ENCODE data around the gene ALDH3A2.
"Not testable (repeated sequence)": the region's sequence is repeated elsewhere in the genome, so short reads cannot be mapped to it uniquely, and the experiment has no call there.

ALDH3A2 gene

DNA sequence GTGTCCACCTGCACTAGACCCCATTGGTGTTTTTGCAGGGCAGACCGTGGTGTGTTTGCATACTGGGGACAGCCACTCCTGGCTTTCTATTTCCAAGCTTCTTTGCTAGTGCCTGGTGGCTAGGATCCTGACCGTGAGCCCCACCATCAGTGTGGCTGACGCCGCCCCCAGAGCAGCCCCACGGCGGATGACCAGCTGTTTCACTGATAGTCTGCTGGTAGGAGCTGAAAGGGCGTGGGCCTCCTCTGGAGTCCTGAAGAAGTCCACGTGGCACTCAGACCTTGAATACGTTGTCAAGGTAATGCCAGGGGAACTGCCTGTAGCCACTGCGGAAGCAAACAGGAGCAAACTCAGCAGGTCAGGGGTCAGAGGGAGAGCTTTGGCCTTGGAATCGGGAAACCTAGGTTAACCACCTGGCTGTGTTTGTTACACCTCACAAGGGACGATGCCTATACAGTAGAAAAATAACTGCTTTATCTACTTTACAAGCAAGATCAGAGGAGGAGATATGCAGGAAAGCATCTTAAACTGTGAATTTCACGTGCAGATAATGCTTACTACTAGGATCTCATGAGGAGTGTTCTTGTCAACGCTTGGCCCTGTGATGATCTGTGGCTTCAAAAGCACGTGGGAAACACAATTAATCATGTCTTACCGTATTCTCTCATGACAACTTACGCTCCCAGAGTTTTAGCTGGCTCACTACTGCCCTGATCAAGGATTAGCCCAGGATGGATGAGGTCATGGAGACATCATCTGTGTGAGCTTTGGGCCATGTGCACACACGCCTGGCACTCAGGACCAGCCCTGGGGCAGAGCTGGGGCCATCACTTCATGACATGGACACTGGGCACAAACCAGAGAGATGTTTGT lies 30.3 kb downstream of the ALDH3A2 start:
- no peaks in the 10 kb centered on the region for H3K4me1 Mint-ChIP-seq (ENCODE audit: low read depth)
- no peaks in the 10 kb centered on the region for H3K9me3 Mint-ChIP-seq
- peaks cover 13% of the 10 kb centered on the region for H3K36me3 Mint-ChIP-seq (ENCODE audit: low read depth)
- H3K4me3 Mint-ChIP-seq, result no peak overlapping the region
- no peak overlapping the region for H3K27ac Mint-ChIP-seq
- H3K27me3 Mint-ChIP-seq, result no peaks in the 10 kb centered on the region
- no peak for DNase-seq

DNA sequence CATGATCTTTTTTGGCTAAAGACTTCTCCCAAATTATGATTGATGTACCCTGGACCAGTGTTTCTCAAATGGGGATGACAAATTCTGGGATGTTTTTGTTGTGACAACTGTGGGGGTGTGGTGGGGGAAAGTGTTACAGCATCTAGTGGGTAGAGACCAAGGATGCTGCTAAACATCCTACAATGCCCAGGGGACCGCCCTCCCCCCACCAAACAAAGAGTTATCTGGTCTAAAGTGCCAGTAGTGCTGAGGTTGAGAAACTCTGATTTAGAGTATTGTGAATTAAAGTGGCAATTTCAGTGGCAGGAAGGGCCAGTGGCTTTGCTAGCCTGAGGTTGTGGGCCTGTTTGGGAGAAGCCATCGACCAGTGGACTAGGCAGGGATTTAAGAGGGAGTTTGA lies 34.6 kb downstream of the ALDH3A2 start:
- no peak overlapping the region for H3K27ac Mint-ChIP-seq
- no peaks in the 10 kb centered on the region for H3K9me3 Mint-ChIP-seq
- no peaks in the 10 kb centered on the region for H3K36me3 Mint-ChIP-seq (ENCODE audit: low read depth)
- H3K27me3 Mint-ChIP-seq, result no peaks in the 10 kb centered on the region
- H3K4me1 Mint-ChIP-seq (ENCODE audit: low read depth), result no peaks in the 10 kb centered on the region
- H3K4me3 Mint-ChIP-seq, result no peak overlapping the region
- DNase-seq, result no peak

DNA sequence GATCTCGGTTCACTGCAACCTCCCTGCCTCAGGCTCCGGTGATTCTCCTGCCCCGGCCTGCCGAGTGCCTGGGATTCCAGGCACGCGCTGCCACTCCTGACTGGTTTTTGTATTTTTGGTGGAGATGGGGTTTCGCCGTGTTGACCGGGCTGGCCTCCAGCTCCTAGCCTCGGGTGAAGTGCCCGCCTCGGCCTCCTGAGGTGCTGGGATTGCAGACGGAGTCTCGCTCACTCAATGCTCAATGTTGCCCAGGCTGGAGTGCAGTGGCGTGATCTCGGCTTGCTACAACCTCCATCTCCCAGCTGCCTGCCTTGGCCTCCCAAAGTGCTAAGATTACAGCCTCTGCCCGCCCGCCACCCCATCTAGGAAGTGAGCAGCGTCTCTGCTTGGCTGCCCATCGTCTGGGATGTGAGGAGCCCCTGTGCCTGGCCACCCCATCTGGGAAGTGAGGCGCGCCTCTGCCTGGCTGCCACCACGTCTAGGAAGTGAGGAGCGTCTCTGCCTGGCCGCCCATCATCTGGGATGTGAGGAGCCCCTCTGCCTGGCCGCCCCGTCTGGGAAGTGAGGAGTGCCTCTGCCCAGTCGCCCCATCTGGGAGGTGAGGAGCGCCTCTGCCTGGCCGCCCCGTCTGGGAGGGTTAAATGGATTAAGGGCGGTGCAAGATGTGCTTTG lies 36.5 kb downstream of the ALDH3A2 start:
- H3K4me3 Mint-ChIP-seq; DNase-seq; H3K9me3 Mint-ChIP-seq; H3K27me3 Mint-ChIP-seq; H3K27ac Mint-ChIP-seq; H3K4me1 Mint-ChIP-seq (ENCODE audit: low read depth); H3K36me3 Mint-ChIP-seq (ENCODE audit: low read depth): not testable (repeated sequence)

DNA sequence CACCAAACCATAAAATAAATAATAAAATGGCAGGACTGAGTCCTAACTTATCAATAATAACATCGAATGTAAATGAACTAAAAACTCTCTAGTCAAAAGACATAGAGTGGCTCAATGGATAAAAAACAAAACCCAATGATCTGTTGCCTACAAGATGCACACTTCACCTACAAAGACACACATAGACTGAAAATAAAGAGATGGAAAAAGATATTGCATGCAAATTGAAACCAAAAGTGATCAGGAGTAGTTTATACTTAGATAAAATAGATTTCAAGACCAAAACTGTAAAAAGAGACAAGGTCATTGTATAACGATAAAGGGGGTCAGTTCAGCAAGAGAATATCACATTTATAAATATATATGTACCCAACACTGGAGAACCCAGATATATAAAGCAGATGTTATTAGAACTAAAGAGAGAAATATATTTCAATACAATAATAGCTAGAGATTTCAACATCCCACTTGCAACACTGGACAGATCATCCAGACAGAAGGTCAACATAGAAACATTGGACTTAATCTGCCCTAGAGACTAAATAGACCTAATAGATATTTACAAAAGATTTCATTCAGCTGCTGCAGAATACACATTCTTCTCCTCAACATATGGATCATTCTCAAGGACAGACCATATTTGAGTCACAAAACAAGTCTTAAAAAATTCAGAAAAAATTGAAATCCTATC lies 38.0 kb downstream of the ALDH3A2 start:
- Mint-ChIP-seq H3K9me3 (no peaks in the 10 kb centered on the region), H3K27me3 (no peaks in the 10 kb centered on the region), H3K36me3 (ENCODE audit: low read depth) (no peaks in the 10 kb centered on the region), H3K27ac (no peak overlapping the region), H3K4me1 (ENCODE audit: low read depth) (no peaks in the 10 kb centered on the region), H3K4me3 (no peak overlapping the region)
- no peak for DNase-seq

GRCh38 chr17:19702217-19702641 lies 53.7 kb downstream of the ALDH3A2 start:
- Mint-ChIP-seq H3K4me3 (no peak overlapping the region), H3K27me3 (no peaks in the 10 kb centered on the region), H3K27ac (no peak overlapping the region), H3K4me1 (ENCODE audit: low read depth) (no peaks in the 10 kb centered on the region), H3K9me3 (no peaks in the 10 kb centered on the region), H3K36me3 (ENCODE audit: low read depth) (no peaks in the 10 kb centered on the region)
- no peak for DNase-seq

DNA sequence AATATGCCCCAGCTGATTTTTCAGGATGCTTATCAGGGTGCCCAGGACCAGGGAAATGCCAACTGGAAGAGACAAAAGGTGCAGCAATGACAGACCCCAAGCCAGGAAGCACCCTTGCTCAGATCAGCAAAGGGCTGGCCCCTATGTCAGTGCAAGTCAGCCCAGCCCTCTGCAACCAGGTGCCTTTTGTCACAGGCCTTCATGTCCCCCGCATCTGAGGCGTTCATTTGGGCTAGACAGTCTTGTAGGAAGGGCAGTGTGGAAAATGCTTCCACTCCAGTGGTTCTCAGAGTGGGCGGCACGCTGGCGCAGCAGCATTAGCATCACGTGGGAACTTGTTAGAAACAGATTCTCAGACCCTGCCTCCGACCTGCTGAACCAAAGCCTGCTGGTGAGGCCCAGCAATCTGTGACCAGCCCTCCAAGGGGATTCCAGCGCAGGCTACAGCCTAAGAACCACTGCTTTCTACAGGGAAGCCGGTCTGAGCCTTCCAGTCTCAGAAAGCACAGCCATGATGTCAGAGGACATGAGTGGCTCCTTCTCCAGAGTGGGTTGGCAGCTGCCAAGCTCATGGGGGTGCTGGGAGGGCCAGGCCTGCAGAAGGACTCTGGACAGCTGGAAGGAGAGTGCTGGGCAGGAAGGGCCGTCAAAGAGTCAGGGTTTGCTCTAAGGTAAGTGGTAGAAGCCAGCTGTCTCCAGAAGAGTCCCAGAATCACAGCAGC lies 54.7 kb downstream of the ALDH3A2 start:
- no peak for DNase-seq
- Mint-ChIP-seq H3K4me3 (no peak overlapping the region), H3K27ac (no peak overlapping the region), H3K4me1 (ENCODE audit: low read depth) (no peaks in the 10 kb centered on the region), H3K36me3 (ENCODE audit: low read depth) (no peaks in the 10 kb centered on the region), H3K27me3 (no peaks in the 10 kb centered on the region), H3K9me3 (no peaks in the 10 kb centered on the region)

DNA sequence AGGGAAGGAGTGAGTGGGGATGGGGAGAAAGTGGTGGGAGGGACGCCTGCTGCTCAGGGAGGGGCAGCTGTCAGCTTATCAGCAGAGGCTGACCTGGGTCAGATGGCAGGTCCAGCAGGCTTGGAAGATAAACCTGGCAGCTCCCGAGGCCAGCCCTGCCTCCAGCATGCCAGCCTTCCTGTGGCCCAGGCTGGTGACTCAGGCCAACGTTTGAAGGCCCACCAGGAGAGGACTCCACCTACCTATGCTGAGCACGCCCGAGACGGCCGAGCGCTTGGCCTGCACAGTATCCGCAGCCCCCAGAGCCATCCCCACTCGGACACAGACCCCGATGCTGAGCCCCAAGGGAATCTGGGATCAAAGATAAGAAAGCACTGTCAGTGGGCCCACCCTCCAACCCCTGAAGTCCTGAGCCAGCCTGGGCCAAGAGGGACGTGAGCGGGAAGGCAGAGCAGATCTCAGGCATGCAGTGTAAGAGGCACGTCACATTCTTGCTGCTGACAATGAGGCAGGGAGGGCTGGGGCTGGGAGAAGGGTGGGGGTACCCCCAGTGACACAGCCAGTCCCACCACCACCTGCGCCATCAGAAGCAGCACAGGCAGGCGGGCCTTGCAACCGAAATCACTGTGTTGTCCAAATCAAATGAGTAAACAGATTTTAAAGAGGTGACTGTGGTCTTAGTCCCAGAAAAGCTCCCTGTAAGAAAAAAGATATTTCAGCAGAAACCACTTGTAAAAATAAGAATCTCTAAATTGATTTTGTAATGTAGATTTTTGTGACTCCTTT lies 55.5 kb downstream of the ALDH3A2 start:
- no peaks in the 10 kb centered on the region for H3K9me3 Mint-ChIP-seq
- H3K4me1 Mint-ChIP-seq (ENCODE audit: low read depth), result no peaks in the 10 kb centered on the region
- no peak for DNase-seq
- no peak overlapping the region for H3K27ac Mint-ChIP-seq
- no peaks in the 10 kb centered on the region for H3K27me3 Mint-ChIP-seq
- no peaks in the 10 kb centered on the region for H3K36me3 Mint-ChIP-seq (ENCODE audit: low read depth)
- no peak overlapping the region for H3K4me3 Mint-ChIP-seq

DNA sequence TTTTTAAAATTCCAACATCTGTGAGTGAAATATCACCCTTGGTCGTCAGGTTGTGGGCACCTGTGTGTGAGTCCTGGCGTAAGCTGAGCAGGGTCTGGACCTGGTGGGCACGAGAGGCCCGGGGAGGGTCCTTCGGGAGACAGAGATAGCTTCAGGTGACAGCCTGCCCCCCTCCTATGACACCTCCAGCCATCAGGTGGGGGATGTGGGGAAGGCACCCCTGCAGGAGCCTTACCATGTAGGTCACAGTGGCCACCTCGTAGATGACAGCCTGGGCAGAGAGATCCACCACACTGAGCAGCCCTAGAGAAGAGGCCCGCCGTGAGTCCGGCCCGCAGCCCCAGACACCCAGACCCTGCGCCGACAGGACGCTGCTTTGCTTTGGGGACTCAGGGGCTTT lies 56.6 kb downstream of the ALDH3A2 start:
- H3K4me3 Mint-ChIP-seq, result no peak overlapping the region
- H3K27me3 Mint-ChIP-seq, result no peaks in the 10 kb centered on the region
- no peaks in the 10 kb centered on the region for H3K9me3 Mint-ChIP-seq
- H3K4me1 Mint-ChIP-seq (ENCODE audit: low read depth), result no peaks in the 10 kb centered on the region
- no peak overlapping the region for H3K27ac Mint-ChIP-seq
- DNase-seq, result no peak
- H3K36me3 Mint-ChIP-seq (ENCODE audit: low read depth), result no peaks in the 10 kb centered on the region

- H3K4me3 Mint-ChIP-seq, result no peak overlapping the region
- H3K4me1 Mint-ChIP-seq (ENCODE audit: low read depth), result no peaks in the 10 kb centered on the region
- H3K27ac Mint-ChIP-seq, result no peak overlapping the region
- DNase-seq, result no peak
- no peaks in the 10 kb centered on the region for H3K9me3 Mint-ChIP-seq
- no peaks in the 10 kb centered on the region for H3K27me3 Mint-ChIP-seq
- no peaks in the 10 kb centered on the region for H3K36me3 Mint-ChIP-seq (ENCODE audit: low read depth)
Observed at GRCh38 chr17:19705771-19706770, 57.5 kb downstream of the ALDH3A2 start.

DNA sequence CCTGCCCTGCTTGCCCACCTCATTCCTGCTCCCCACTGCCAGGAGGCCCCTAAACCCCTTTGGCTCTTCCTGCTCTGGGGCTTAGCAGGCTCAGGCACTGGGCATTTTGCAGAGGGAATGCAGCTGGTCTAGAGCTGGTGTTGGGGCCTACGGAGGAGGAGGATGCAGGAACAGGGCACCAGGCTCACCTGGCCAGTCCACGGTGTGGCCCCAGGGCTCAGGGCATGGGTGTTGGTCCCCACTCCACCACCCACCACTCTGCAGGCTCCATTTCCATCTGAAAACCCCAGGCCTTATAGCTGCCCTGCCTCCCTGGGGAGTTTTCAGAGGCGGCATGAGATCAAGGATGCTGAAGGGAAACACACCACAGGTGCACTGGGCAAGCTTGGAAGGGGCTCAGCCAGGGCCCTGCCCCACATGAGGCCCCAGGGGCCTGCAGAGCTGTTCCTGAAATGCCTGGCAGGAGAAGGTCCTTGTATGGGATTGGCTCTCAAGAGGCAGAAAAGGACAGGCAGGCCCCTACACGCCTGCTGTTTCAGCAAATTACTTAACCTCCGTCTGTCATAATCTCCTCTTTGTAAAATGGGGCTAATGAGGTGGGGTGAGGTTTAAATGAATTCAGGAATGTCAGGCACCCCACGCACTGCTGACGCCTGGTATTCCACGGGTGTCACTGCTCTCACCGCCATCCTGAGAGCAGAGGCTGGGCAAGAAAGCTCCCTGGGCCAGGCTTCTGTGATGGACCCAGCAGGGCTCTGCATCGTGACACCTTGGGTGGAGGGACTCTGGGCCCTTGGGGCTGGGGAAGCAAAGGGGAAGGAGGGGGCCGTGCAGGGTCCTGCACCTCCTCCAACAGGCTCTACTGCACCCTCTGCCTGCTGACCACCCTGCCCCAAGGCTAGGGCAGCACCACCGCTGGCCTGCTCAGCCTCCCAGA lies 58.5 kb downstream of the ALDH3A2 start:
- H3K4me3 Mint-ChIP-seq, result no peak overlapping the region
- H3K27ac Mint-ChIP-seq, result no peak overlapping the region
- no peaks in the 10 kb centered on the region for H3K27me3 Mint-ChIP-seq
- H3K9me3 Mint-ChIP-seq, result no peaks in the 10 kb centered on the region
- no peaks in the 10 kb centered on the region for H3K4me1 Mint-ChIP-seq (ENCODE audit: low read depth)
- no peak for DNase-seq
- H3K36me3 Mint-ChIP-seq (ENCODE audit: low read depth), result no peaks in the 10 kb centered on the region

DNA sequence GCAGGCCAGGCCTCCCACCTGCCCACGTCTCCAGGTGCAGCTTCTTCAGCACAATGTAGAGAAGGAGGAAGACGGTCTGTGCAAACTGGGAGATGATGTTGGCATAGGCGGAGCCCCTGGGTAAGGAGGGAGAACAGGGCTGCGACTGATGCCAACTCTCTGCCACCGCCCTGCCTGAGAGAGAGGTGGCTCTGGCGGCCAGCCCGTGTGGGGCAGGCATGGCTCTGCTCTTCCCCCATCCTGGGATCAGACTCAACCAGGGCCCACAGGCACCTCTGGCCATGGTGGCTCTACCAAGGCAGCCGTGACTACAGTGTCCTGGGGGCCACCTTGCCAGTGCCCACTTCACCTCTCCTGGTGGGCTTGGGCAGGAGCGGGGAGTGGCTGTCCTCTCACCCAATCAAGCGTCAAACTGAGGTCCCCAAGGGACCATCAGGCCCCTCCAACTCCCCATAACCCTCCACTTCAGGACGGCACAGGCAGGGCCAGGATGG lies 59.2 kb downstream of the ALDH3A2 start:
- H3K4me3 Mint-ChIP-seq, result no peak overlapping the region
- H3K4me1 Mint-ChIP-seq (ENCODE audit: low read depth), result no peaks in the 10 kb centered on the region
- H3K9me3 Mint-ChIP-seq, result no peaks in the 10 kb centered on the region
- DNase-seq, result no peak
- no peaks in the 10 kb centered on the region for H3K36me3 Mint-ChIP-seq (ENCODE audit: low read depth)
- no peaks in the 10 kb centered on the region for H3K27me3 Mint-ChIP-seq
- H3K27ac Mint-ChIP-seq, result no peak overlapping the region

Measured in activated T-cell treated with anti-CD3 and anti-CD28 coated beads, Interleukin-2, amount 50 U/mL, for 24 hours (primary cell).